ENCODE data around the gene ETFB. TPM values are rescaled to one million over a fixed set of nuclear protein-coding genes. Genes with fewer than 3 reads are reported as not detected.

Gene ETFB
- total and polyA plus RNA-seq, 10 of the 15 experiments (the other 5 are each of a cell fraction or from before 2014, with no cell fraction given): 15.1 to 166 (median 87.8) TPM

- no peak for TF ChIP-seq ZNF687 (IDR thresholded peaks at IDR 0.05)
Measured at GRCh38 chr19:51342631-51343569, 23.3 kb downstream of the ETFB start (continued).

- H3K4me2 ChIP-seq (ENCODE audit: control insufficient read depth, insufficient read depth): no peak within 1 kb of the TSS
- POLR2A ChIA-PET: interaction anchor here (1.1 kb wide), 1 partner anchor 15 kb away, joined by 3 read pairs; no protein-coding TSS in a partner anchor
- H3K9ac ChIP-seq (ENCODE audit: control insufficient read depth, insufficient read depth, low read length): no peak within 1 kb of the TSS
Measured at GRCh38 chr19:51341976-51342580, 24.1 kb downstream of the ETFB start, which contains the start of gene VSIG10L. TSS of gene VSIG10L (minus strand) at chr19:51342139. CDS start at chr19:51342124, 15 bp downstream.

More at GRCh38 chr19:51341976-51342580, 24.1 kb downstream of the ETFB start, which contains the start of gene VSIG10L:
- ChIA-PET CTCF (interaction anchor here (1.3 to 5.1 kb wide), 8 partner anchors 24 to 99 kb away, joined by 3 to 47 read pairs (median 8); partner anchors contain the start of gene ETFB), RAD21 (ENCODE audit: unreplicated experiment) (interaction anchor here (0.7 to 1.3 kb wide), 3 partner anchors 53 to 92 kb away, joined by 3 to 7 read pairs (median 3); no protein-coding TSS in a partner anchor), SMC1A (ENCODE audit: uncharacterized antibody, unreplicated experiment) (interaction anchor here (0.9 to 1.6 kb wide), 3 partner anchors 35 to 75 kb away, joined by 3 to 4 read pairs (median 3); no protein-coding TSS in a partner anchor)
- no peaks in the 10 kb centered on the region for H3K27me3 ChIP-seq (replicated peaks in 1 of 2; ENCODE audit: control insufficient read depth in 2 of 2, insufficient read depth in 2 of 2, low read length in 1 of 2)
- H3K4me1 ChIP-seq (ENCODE audit: control insufficient read depth, insufficient read depth, low read length): peaks cover 21% of the 10 kb centered on the region
- no peaks in the 10 kb centered on the region for H3K9me3 ChIP-seq (replicated peaks; ENCODE audit: control insufficient read depth, insufficient read depth, low read length)
- no peaks in the 10 kb centered on the region; a peak in 1 of 4 replicates for H3K36me3 ChIP-seq (ENCODE audit: control insufficient read depth in 2 of 2, insufficient read depth in 2 of 2, low read length in 1 of 2)
- intact Hi-C loops (cut with micrococcal nuclease; ENCODE audit: unreplicated experiment): no loop called here
- no peaks in the 10 kb centered on the region for H4K20me1 ChIP-seq (ENCODE audit: control insufficient read depth, insufficient read depth)
- no peak for FAIRE-seq
- TF ChIP-seq IKZF1 (conservative IDR thresholded peaks at IDR 0.05) (0 out of 2 replicates have a peak, but pooled peaks have one; percentile 5), MLLT1 (IDR thresholded peaks at IDR 0.05) (no peak), EZH2 (IDR thresholded peaks at IDR 0.05; ENCODE audit: borderline replicate concordance, control insufficient read depth, low read depth, low read length) (no peak), NR2C2 (IDR thresholded peaks at IDR 0.05; ENCODE audit: borderline replicate concordance, control insufficient read depth, insufficient read length, low read depth) (no peak), POLR2A (IDR thresholded peaks at IDR 0.05; ENCODE audit: low read depth, low read length) (no peak), RELB (IDR thresholded peaks at IDR 0.05; ENCODE audit: low read depth) (no peak), WRNIP1 (IDR thresholded peaks at IDR 0.05; ENCODE audit: borderline replicate concordance, low read depth, low read length) (no peak)
- no peaks in the 10 kb centered on the region for H3K79me2 ChIP-seq (ENCODE audit: control insufficient read depth, insufficient read depth, low read length)
- no peak within 1 kb of the TSS for H3K4me3 ChIP-seq
- no peak for ATAC-seq
- no TSS peak for BruUV-seq (replicated peaks)
- no peak for DNase-seq (ENCODE audit: low read depth, low spot score)
- WGBS (ENCODE audit: insufficient coverage, insufficient replicate concordance, low lambda C conversion rate, missing lambda C conversion rate): 55% methylated on average over 3 of the region's 3 CpGs
- in situ Hi-C loops (cut with MboI): no loop called here
- H3K27ac ChIP-seq (ENCODE audit: control insufficient read depth, insufficient read depth): no peak within 1 kb of the TSS
- H2AFZ ChIP-seq (ENCODE audit: control insufficient read depth, low read depth, low read length): no peak within 1 kb of the TSS
